ENCODE results near the gene CT47C1. TPM values are rescaled to one million over a fixed set of nuclear protein-coding genes. Genes with fewer than 3 reads are reported as not detected.

The CT47C1 gene
- total RNA-seq, 1 donor from 2014 or later = not detected

DNA sequence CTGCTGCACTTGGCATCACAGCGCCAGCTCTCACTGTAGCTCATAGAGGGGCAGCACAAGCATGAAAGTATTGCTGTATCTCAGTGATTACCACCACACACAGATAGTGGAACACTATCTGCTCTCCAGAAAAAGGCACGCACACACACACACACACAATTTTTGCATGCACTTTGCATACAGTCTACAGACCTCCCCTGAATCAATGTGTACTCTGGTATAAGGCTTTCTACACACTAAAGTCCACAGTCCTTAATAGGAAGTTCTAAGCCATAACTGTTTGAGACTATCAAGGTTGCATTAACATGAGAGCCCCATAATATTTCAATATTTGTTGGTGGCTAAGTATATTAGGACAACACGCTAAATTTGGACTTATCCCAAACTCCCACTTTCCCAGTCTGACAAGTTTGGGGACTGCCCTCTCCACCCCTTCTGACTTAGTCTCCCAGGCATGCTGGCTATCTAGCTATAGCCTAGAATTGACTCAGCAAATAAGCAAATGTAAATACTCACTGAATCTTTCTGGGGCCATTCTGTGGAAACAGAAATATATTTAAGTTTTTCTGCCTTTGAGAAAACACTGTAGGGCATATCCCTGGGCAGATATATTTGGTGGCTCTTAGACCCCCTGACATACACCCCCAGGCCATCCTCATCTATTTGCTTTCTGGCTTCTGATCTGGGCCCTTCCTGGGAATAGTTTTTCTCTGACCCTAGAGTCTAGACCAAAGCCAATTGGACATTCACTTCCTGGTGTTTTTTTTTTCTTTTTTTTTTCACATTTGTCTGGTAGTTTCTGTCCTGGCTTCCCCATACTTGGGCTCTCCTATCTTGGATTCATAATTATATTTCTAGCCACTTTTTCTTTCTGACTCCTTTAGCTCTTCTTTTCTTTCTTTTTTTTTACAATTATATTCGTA is 36.4 kb upstream of the CT47C1 start:
- H3K9me3 Mint-ChIP-seq (ENCODE audit: unreplicated experiment) = peaks cover 11% of the 10 kb centered on the region

DNA sequence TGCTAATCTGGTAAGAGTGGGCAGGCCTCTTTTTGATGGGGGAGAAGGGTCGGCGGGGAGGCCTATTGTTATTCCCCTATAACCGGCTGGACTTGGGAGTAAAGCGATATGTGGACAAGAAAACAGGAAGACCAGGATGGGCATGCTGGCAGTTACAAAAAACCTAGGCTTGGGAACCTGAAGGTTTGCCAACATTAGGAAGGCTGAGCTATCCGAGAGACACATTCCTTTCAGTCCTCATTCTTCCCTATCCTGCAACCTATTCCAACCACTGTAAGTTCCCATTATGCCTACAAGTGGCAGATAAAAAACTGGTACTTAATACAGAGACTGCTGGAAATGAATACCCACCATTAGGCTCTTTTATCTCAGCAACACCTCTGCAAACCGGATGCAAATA is 32.4 kb upstream of the CT47C1 start:
- H3K27ac Mint-ChIP-seq (ENCODE audit: unreplicated experiment) = no peak overlapping the region
- no peaks in the 10 kb centered on the region for H3K36me3 ChIP-seq (ENCODE audit: insufficient read depth, low read length)
- FAIRE-seq (no peak), DNase-seq (ENCODE audit: low read depth) (peak; percentile 18)
- H2AFZ ChIP-seq (ENCODE audit: low read depth, low read length) = no peak overlapping the region
- TF ChIP-seq, protein P1, sequence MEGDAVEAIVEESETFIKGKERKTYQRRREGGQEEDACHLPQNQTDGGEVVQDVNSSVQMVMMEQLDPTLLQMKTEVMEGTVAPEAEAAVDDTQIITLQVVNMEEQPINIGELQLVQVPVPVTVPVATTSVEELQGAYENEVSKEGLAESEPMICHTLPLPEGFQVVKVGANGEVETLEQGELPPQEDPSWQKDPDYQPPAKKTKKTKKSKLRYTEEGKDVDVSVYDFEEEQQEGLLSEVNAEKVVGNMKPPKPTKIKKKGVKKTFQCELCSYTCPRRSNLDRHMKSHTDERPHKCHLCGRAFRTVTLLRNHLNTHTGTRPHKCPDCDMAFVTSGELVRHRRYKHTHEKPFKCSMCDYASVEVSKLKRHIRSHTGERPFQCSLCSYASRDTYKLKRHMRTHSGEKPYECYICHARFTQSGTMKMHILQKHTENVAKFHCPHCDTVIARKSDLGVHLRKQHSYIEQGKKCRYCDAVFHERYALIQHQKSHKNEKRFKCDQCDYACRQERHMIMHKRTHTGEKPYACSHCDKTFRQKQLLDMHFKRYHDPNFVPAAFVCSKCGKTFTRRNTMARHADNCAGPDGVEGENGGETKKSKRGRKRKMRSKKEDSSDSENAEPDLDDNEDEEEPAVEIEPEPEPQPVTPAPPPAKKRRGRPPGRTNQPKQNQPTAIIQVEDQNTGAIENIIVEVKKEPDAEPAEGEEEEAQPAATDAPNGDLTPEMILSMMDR (IDR thresholded peaks at IDR 0.05; ENCODE audit: insufficient read depth, low read depth, low read length) = no peak
- no peak for TF ChIP-seq EZH2 (IDR thresholded peaks at IDR 0.05; ENCODE audit: insufficient read depth, low read length)
- H3K9ac ChIP-seq (ENCODE audit: low read length) = no peak overlapping the region
- no peaks in the 10 kb centered on the region for H3K27me3 ChIP-seq (ENCODE audit: insufficient read depth, low read length)
- no peaks in the 10 kb centered on the region for H3K9me3 ChIP-seq (ENCODE audit: insufficient read depth, low read depth, low read length)
- H3K9me3 Mint-ChIP-seq (ENCODE audit: unreplicated experiment) = no peaks in the 10 kb centered on the region
- no peak overlapping the region for H3K4me3 Mint-ChIP-seq (ENCODE audit: unreplicated experiment)
- no peak overlapping the region for H3K4me3 ChIP-seq (ENCODE audit: insufficient read depth, low read depth, low read length)
- no peaks in the 10 kb centered on the region for H3K36me3 Mint-ChIP-seq (ENCODE audit: low read depth, unreplicated experiment)
- H3K4me1 Mint-ChIP-seq (ENCODE audit: low read depth, unreplicated experiment) = peaks cover 10% of the 10 kb centered on the region
- H3K4me2 ChIP-seq (ENCODE audit: low read length) = peak overlapping the region; percentile 52
- no peaks in the 10 kb centered on the region for H4K20me1 ChIP-seq (ENCODE audit: insufficient read depth, low read length)
- H3K27me3 Mint-ChIP-seq (ENCODE audit: low read depth, unreplicated experiment) = no peaks in the 10 kb centered on the region
- no peaks in the 10 kb centered on the region for H3K79me2 ChIP-seq (ENCODE audit: insufficient read depth, low read length)
- peaks cover 11% of the 10 kb centered on the region for H3K4me1 ChIP-seq (ENCODE audit: insufficient read depth, low read length)
- no peak overlapping the region for H3K27ac ChIP-seq (ENCODE audit: low read depth, low read length)

More for the DNA sequence above, 36.4 kb upstream of the CT47C1 start:
- no peaks in the 10 kb centered on the region for H3K36me3 ChIP-seq (ENCODE audit: insufficient read depth, low read length)
- Mint-ChIP-seq H3K27ac (ENCODE audit: unreplicated experiment) (no peak overlapping the region), H3K4me3 (ENCODE audit: unreplicated experiment) (no peak overlapping the region), H3K4me1 (ENCODE audit: low read depth, unreplicated experiment) (peaks cover 6% of the 10 kb centered on the region), H3K36me3 (ENCODE audit: low read depth, unreplicated experiment) (no peaks in the 10 kb centered on the region), H3K27me3 (ENCODE audit: low read depth, unreplicated experiment) (peaks cover 2% of the 10 kb centered on the region)
- no peaks in the 10 kb centered on the region for H3K27me3 ChIP-seq (ENCODE audit: insufficient read depth, low read length)
- no peaks in the 10 kb centered on the region for H3K9me3 ChIP-seq (ENCODE audit: insufficient read depth, low read depth, low read length)
- H3K27ac ChIP-seq (ENCODE audit: low read depth, low read length) = no peak overlapping the region
- peaks cover 9% of the 10 kb centered on the region for H3K4me1 ChIP-seq (ENCODE audit: insufficient read depth, low read length)
- H3K4me2 ChIP-seq (ENCODE audit: low read length) = no peak overlapping the region
- FAIRE-seq (no peak), DNase-seq (ENCODE audit: low read depth) (no peak)
- no peak overlapping the region for H3K4me3 ChIP-seq (ENCODE audit: insufficient read depth, low read depth, low read length)
- no peak overlapping the region for H3K9ac ChIP-seq (ENCODE audit: low read length)
- no peak for TF ChIP-seq EZH2 (IDR thresholded peaks at IDR 0.05; ENCODE audit: insufficient read depth, low read length)
- TF ChIP-seq, protein P1 (IDR thresholded peaks at IDR 0.05; ENCODE audit: insufficient read depth, low read depth, low read length) = no peak
- H2AFZ ChIP-seq (ENCODE audit: low read depth, low read length) = no peak overlapping the region
- no peaks in the 10 kb centered on the region for H4K20me1 ChIP-seq (ENCODE audit: insufficient read depth, low read length)
- no peaks in the 10 kb centered on the region for H3K79me2 ChIP-seq (ENCODE audit: insufficient read depth, low read length)

DNA sequence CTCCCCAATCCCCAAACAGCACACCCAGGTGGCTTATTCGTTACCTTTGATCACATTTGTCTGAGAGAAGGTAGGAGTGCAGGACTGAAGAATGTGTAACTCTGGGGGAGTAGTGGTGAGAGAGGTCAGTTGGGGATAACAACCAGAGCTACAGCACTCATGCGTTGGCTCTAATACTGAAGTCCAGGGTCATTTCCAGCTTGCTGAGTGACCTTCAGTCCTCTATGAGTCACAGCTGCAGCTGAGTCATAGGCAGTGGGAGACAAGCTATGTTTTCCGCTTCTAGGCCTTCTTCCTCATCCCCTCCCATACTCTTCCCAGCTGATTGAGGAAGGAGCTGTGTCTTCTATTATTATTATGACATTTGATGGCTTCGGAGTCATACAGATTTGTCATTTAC is 31.6 kb upstream of the CT47C1 start:
- H3K79me2 ChIP-seq (ENCODE audit: insufficient read depth, low read length) = no peaks in the 10 kb centered on the region
- H4K20me1 ChIP-seq (ENCODE audit: insufficient read depth, low read length) = no peaks in the 10 kb centered on the region
- Mint-ChIP-seq H3K36me3 (ENCODE audit: low read depth, unreplicated experiment) (no peaks in the 10 kb centered on the region), H3K27ac (ENCODE audit: unreplicated experiment) (no peak overlapping the region), H3K4me3 (ENCODE audit: unreplicated experiment) (no peak overlapping the region), H3K9me3 (ENCODE audit: unreplicated experiment) (no peaks in the 10 kb centered on the region), H3K27me3 (ENCODE audit: low read depth, unreplicated experiment) (no peaks in the 10 kb centered on the region), H3K4me1 (ENCODE audit: low read depth, unreplicated experiment) (peaks cover 10% of the 10 kb centered on the region)
- H3K27ac ChIP-seq (ENCODE audit: low read depth, low read length) = peak overlapping the region; percentile 28
- H3K36me3 ChIP-seq (ENCODE audit: insufficient read depth, low read length) = no peaks in the 10 kb centered on the region
- peaks cover 11% of the 10 kb centered on the region for H3K4me1 ChIP-seq (ENCODE audit: insufficient read depth, low read length)
- DNase-seq (ENCODE audit: low read depth) (peak; percentile 82), FAIRE-seq (peak; percentile 73)
- TF ChIP-seq, protein P1 (IDR thresholded peaks at IDR 0.05; ENCODE audit: insufficient read depth, low read depth, low read length) = no peak
- no peak for TF ChIP-seq EZH2 (IDR thresholded peaks at IDR 0.05; ENCODE audit: insufficient read depth, low read length)
- no peaks in the 10 kb centered on the region for H3K9me3 ChIP-seq (ENCODE audit: insufficient read depth, low read depth, low read length)
- no peaks in the 10 kb centered on the region for H3K27me3 ChIP-seq (ENCODE audit: insufficient read depth, low read length)
- no peak overlapping the region for H2AFZ ChIP-seq (ENCODE audit: low read depth, low read length)
- H3K4me3 ChIP-seq (ENCODE audit: insufficient read depth, low read depth, low read length) = no peak overlapping the region
- H3K4me2 ChIP-seq (ENCODE audit: low read length) = peak overlapping the region; percentile 52
- H3K9ac ChIP-seq (ENCODE audit: low read length) = no peak overlapping the region

All from astrocyte (in vitro differentiated cells and primary cell).